IPS-18a (cell line): ENCODE results near the gene C12orf56.
A peak's percentile ranks its signal among the peaks of the same experiment; 100 is the strongest.
"Not testable (repeated sequence)": the region's sequence is repeated elsewhere in the genome, so short reads cannot be mapped to it uniquely, and the experiment has no call there.

ENCODE experiments used
- H3K27ac ChIP-seq: one replicate; pipeline ENCODE4 v1.5.1; 2013; ENCODE audit warnings: low read length
- H3K27me3 ChIP-seq: one replicate; pipeline ENCODE4 v1.6.1; 2013; ENCODE audit warnings: mild to moderate bottlenecking, low read length; ENCODE audit not compliant: control insufficient read depth, insufficient read depth
- H3K36me3 ChIP-seq: one replicate; pipeline ENCODE4 v1.6.1; 2013; ENCODE audit warnings: low read depth, low read length; ENCODE audit not compliant: control insufficient read depth
- H3K4me1 ChIP-seq: one replicate; pipeline ENCODE4 v1.6.1; 2013; ENCODE audit warnings: low read depth, low read length; ENCODE audit not compliant: control insufficient read depth
- H3K4me3 ChIP-seq: one replicate; pipeline ENCODE4 v1.5.1; 2013; ENCODE audit warnings: low read length
- H3K9ac ChIP-seq: one replicate; pipeline ENCODE4 v1.6.1; 2013; ENCODE audit warnings: mild to moderate bottlenecking, low read length, moderate library complexity
- H3K9me3 ChIP-seq: one replicate; pipeline ENCODE4 v1.6.1; 2013; ENCODE audit warnings: low read depth, low read length; ENCODE audit not compliant: control insufficient read depth

The C12orf56 gene

DNA sequence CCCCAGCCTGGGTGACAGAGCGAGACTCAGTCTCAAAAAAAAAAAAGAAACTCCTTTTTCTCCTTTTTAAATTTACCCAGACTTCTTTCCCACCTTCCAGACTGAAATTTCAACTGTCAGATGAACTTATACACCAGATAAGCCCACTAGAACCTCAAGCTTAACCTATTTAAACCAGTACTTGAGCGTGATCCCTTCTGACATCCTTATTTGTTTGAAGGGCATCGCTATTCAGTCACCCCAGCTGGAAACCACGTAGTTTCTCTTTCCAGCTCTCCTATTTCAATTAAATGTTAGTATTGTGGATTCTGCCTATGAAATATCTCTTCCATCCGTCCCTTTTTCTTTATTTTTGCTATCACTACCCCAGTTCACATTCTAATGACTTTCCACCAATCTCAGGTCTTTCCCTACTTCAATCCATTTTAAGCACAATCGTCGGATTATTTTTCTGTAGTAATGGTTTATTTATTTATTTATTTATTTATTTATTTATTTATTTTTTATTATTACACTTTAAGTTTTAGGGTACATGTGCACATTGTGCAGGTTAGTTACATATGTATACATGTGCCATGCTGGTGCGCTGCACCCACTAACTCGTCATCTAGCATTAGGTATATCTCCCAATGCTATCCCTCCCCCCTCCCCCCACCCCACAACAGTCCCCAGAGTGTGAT lies 61.4 kb downstream of the C12orf56 start:
- H3K4me1 ChIP-seq, H3K27me3 ChIP-seq, H3K9ac ChIP-seq, H3K36me3 ChIP-seq, H3K27ac ChIP-seq, H3K9me3 ChIP-seq, H3K4me3 ChIP-seq: not testable (repeated sequence)

DNA sequence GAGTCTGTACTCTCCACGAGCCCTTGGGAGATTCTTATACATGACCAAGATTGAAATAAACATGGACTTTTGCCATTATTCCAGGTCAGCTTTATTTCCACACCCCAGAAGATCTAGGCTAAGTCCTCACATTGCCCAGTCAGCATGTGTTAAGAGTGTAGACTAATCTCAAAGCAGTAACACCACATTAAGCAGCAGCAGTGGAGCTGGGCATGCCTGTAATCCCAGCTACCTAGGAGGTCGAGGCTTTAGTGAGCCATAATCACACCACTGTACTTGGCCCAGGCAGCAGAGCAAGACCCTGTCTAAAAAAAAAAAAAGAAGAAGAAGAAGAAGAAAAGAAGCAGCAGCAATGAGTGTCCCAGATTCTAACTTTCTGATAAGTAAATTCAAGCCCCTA lies 65.5 kb downstream of the C12orf56 start:
- no peaks in the 10 kb centered on the region for H3K36me3 ChIP-seq
- no peak overlapping the region for H3K9ac ChIP-seq
- H3K4me3 ChIP-seq: no peak overlapping the region
- no peaks in the 10 kb centered on the region for H3K27me3 ChIP-seq
- H3K4me1 ChIP-seq: peaks cover 14% of the 10 kb centered on the region
- H3K9me3 ChIP-seq: no peaks in the 10 kb centered on the region
- no peak overlapping the region for H3K27ac ChIP-seq

DNA sequence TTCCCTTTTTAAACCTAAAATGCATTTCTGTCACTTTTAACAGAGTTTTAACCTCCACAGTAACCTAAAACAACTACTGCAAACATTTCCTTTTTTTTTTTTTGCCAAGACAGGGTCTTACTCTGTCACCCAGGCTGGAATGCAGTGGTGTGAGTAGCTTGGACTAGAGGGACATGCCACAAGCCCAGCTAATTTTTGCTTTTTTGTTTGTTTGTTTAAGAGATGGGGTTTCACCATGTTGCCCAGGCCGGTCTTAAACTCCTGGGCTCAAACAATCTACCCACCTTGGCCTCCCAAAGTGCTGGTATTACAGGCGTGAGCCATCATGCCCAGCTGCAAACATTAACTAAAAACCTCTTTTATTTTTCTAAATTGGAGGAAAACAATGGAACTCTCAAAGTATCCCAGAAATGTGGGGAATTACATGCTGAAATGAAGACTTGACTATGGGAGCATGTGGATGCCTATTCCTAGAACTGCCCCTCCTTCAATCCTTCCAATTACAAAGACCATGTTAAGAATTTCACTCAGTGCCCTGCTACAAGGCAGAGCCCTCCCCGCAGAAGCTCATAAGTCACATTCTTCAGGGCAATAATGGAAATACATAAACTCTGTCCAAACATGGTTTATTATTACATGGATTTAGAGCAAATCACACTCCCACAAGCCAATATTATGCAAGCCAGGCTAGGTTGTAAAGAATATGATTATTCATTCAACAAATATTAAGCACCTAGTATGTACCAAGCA lies 66.9 kb downstream of the C12orf56 start:
- Histone ChIP-seq H3K4me3 (no peak overlapping the region), H3K27me3 (no peaks in the 10 kb centered on the region), H3K36me3 (no peaks in the 10 kb centered on the region), H3K9ac (no peak overlapping the region), H3K27ac (no peak overlapping the region), H3K4me1 (peaks cover 20% of the 10 kb centered on the region), H3K9me3 (no peaks in the 10 kb centered on the region)

- Histone ChIP-seq H3K9ac (no peak overlapping the region), H3K9me3 (no peaks in the 10 kb centered on the region), H3K4me1 (peaks cover 24% of the 10 kb centered on the region), H3K36me3 (no peaks in the 10 kb centered on the region), H3K4me3 (no peak overlapping the region), H3K27ac (no peak overlapping the region), H3K27me3 (no peaks in the 10 kb centered on the region)
Observed at GRCh38 chr12:64323006-64323405, 67.6 kb downstream of the C12orf56 start.

DNA sequence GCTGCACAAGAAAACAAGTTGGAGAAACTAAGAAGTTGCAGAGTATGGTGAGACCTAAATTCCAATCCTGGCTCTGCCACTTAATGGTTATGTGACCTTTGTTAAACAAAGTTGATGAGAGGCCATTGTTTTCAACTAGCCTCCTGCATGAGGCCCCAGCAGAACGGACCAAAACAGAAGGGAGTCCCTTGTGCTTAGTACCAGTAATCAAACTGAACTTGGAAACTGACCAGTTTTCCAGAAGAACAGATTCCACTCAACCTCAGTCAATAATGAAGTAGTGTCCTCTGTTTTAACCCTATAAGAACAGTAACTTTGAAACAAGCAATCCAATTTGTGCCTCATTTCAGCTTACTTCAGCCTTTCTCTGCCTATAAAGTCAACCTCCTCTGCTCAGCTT lies 69.9 kb downstream of the C12orf56 start:
- H3K9ac ChIP-seq: no peak overlapping the region
- no peaks in the 10 kb centered on the region for H3K27me3 ChIP-seq
- no peaks in the 10 kb centered on the region for H3K36me3 ChIP-seq
- no peak overlapping the region for H3K27ac ChIP-seq
- H3K4me1 ChIP-seq: peaks cover 24% of the 10 kb centered on the region
- no peaks in the 10 kb centered on the region for H3K9me3 ChIP-seq
- H3K4me3 ChIP-seq: no peak overlapping the region

- not testable (repeated sequence) for H3K9ac ChIP-seq, H3K4me3 ChIP-seq, H3K27ac ChIP-seq, H3K9me3 ChIP-seq, H3K27me3 ChIP-seq, H3K36me3 ChIP-seq
- H3K4me1 ChIP-seq: peaks cover 24% of the 10 kb centered on the region
Observed at GRCh38 chr12:64319540-64320225, 70.9 kb downstream of the C12orf56 start.

- Histone ChIP-seq H3K9ac (peak overlapping the region; percentile 17), H3K4me1 (peaks cover 20% of the 10 kb centered on the region), H3K4me3 (no peak overlapping the region), H3K9me3 (no peaks in the 10 kb centered on the region), H3K27ac (no peak overlapping the region), H3K36me3 (no peaks in the 10 kb centered on the region), H3K27me3 (no peaks in the 10 kb centered on the region)
Observed at GRCh38 chr12:64318605-64319004, 72.0 kb downstream of the C12orf56 start.

- Histone ChIP-seq H3K36me3 (no peaks in the 10 kb centered on the region), H3K9ac (no peak overlapping the region), H3K27ac (no peak overlapping the region), H3K9me3 (no peaks in the 10 kb centered on the region), H3K4me3 (no peak overlapping the region), H3K4me1 (no peaks in the 10 kb centered on the region), H3K27me3 (no peaks in the 10 kb centered on the region)
Observed at GRCh38 chr12:64311877-64312276, 78.7 kb downstream of the C12orf56 start.

DNA sequence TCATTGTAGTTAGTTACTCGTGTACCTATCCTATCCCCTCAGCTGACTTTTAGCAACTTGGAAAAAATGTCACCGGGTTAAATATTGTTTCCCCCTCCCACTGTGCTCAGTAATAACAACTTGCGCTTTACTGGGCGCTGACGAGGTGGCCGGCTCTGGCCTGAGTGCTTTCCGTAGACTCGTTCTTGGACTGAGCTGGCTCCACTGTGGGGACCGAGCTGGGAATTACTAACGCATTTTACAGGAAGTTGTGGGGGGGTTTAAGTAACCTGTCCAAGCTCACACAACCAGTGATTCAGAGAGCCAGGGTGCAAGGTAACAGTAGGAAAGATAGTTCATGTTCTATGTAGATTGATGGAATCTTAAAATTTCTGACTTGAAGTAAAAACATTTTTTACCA lies 86.0 kb downstream of the C12orf56 start:
- Histone ChIP-seq H3K4me1 (no peaks in the 10 kb centered on the region), H3K27me3 (no peaks in the 10 kb centered on the region), H3K36me3 (no peaks in the 10 kb centered on the region), H3K9ac (no peak overlapping the region), H3K27ac (no peak overlapping the region), H3K9me3 (no peaks in the 10 kb centered on the region), H3K4me3 (no peak overlapping the region)

DNA sequence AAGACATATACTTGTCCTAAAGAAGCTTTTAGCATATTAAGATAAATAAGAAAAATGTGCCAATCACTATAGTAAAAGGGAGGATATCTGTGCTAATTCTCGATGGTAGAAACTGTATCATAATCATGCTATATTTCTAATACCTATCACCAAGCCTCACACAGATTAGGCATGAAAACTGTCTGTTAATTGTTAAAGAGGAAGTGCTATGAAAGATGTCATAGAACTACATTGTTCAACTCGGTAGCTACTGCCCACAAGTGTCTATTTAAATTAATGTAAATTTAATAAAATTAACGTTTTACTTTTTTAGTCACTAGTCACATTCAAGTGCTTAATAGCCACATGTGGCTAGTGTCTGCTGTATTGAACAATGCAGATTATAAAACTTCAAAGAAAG lies 90.9 kb downstream of the C12orf56 start:
- no peak overlapping the region for H3K27ac ChIP-seq
- no peak overlapping the region for H3K4me3 ChIP-seq
- H3K36me3 ChIP-seq: no peaks in the 10 kb centered on the region
- no peaks in the 10 kb centered on the region for H3K9me3 ChIP-seq
- no peaks in the 10 kb centered on the region for H3K27me3 ChIP-seq
- no peak overlapping the region for H3K9ac ChIP-seq
- no peaks in the 10 kb centered on the region for H3K4me1 ChIP-seq

DNA sequence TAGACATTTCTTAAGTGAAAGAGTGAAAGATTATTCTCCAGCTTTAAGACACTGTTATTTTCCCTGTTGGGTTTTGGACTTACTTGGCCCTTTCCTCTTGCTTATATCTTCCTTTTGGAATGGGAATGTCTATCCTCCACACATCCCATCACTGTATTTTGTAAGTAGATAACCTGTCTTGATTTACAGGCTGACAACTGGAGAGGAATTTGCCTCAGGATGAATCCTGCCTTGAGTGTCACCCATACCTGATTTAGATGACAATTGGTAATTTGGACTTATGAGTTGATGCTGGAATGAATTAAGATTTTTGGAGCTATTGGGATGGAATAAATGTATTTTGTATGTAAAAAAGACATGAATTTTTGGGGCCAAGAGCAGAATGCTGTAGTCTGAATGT lies 94.3 kb downstream of the C12orf56 start:
- Histone ChIP-seq H3K27me3 (no peaks in the 10 kb centered on the region), H3K27ac (no peak overlapping the region), H3K36me3 (no peaks in the 10 kb centered on the region)

More for the DNA sequence above, 94.3 kb downstream of the C12orf56 start:
- Histone ChIP-seq H3K4me1 (no peaks in the 10 kb centered on the region), H3K9ac (no peak overlapping the region), H3K4me3 (no peak overlapping the region), H3K9me3 (no peaks in the 10 kb centered on the region)
